Measurements from ENCODE around the gene CFAP54.

The CFAP54 gene

GRCh38 chr12:96828169-96828789 lies 338.9 kb downstream of the CFAP54 start:
- no peak overlapping the region for H3K4me3 ChIP-seq (ENCODE audit: low read depth in 1 of 2, low read length in 2 of 2)
- H3K9ac ChIP-seq (ENCODE audit: low read depth in 1 of 2, low read length in 2 of 2): no peak overlapping the region
- H3K27me3 ChIP-seq (ENCODE audit: control insufficient read depth in 1 of 2, insufficient read depth in 2 of 2, low read length in 2 of 2): no peaks in the 10 kb centered on the region
- H3K4me1 ChIP-seq (ENCODE audit: control insufficient read depth in 1 of 2, insufficient read depth in 2 of 2, low read length in 2 of 2): no peaks in the 10 kb centered on the region
- no peaks in the 10 kb centered on the region for H3K36me3 ChIP-seq (ENCODE audit: control insufficient read depth in 1 of 2, insufficient read depth in 2 of 2, low read length in 2 of 2)
- no peaks in the 10 kb centered on the region for H3K9me3 ChIP-seq (ENCODE audit: control insufficient read depth in 1 of 2, low read length in 2 of 2)
- H3K27ac ChIP-seq (ENCODE audit: low read depth, low read length): no peak overlapping the region

GRCh38 chr12:96829354-96829753 lies 340.0 kb downstream of the CFAP54 start:
- Histone ChIP-seq H3K9ac (ENCODE audit: low read depth in 1 of 2, low read length in 2 of 2) (no peak overlapping the region), H3K27ac (ENCODE audit: low read depth, low read length) (no peak overlapping the region), H3K4me1 (ENCODE audit: control insufficient read depth in 1 of 2, insufficient read depth in 2 of 2, low read length in 2 of 2) (no peaks in the 10 kb centered on the region), H3K36me3 (ENCODE audit: control insufficient read depth in 1 of 2, insufficient read depth in 2 of 2, low read length in 2 of 2) (no peaks in the 10 kb centered on the region), H3K4me3 (ENCODE audit: low read depth in 1 of 2, low read length in 2 of 2) (no peak overlapping the region), H3K9me3 (ENCODE audit: control insufficient read depth in 1 of 2, low read length in 2 of 2) (no peaks in the 10 kb centered on the region), H3K27me3 (ENCODE audit: control insufficient read depth in 1 of 2, insufficient read depth in 2 of 2, low read length in 2 of 2) (no peaks in the 10 kb centered on the region)

GRCh38 chr12:96831346-96831745 lies 342.0 kb downstream of the CFAP54 start:
- H3K27ac ChIP-seq (ENCODE audit: low read depth, low read length): no peak overlapping the region
- no peaks in the 10 kb centered on the region for H3K9me3 ChIP-seq (ENCODE audit: control insufficient read depth in 1 of 2, low read length in 2 of 2)
- no peaks in the 10 kb centered on the region for H3K27me3 ChIP-seq (ENCODE audit: control insufficient read depth in 1 of 2, insufficient read depth in 2 of 2, low read length in 2 of 2)
- H3K4me3 ChIP-seq (ENCODE audit: low read depth in 1 of 2, low read length in 2 of 2): no peak overlapping the region
- no peaks in the 10 kb centered on the region for H3K4me1 ChIP-seq (ENCODE audit: control insufficient read depth in 1 of 2, insufficient read depth in 2 of 2, low read length in 2 of 2)
- H3K36me3 ChIP-seq (ENCODE audit: control insufficient read depth in 1 of 2, insufficient read depth in 2 of 2, low read length in 2 of 2): no peaks in the 10 kb centered on the region
- no peak overlapping the region for H3K9ac ChIP-seq (ENCODE audit: low read depth in 1 of 2, low read length in 2 of 2)

GRCh38 chr12:96846293-96846692 lies 356.9 kb downstream of the CFAP54 start:
- H3K9me3 ChIP-seq (ENCODE audit: control insufficient read depth in 1 of 2, low read length in 2 of 2): no peaks in the 10 kb centered on the region
- no peak overlapping the region for H3K9ac ChIP-seq (ENCODE audit: low read depth in 1 of 2, low read length in 2 of 2)
- H3K4me1 ChIP-seq (ENCODE audit: control insufficient read depth in 1 of 2, insufficient read depth in 2 of 2, low read length in 2 of 2): no peaks in the 10 kb centered on the region
- no peaks in the 10 kb centered on the region for H3K27me3 ChIP-seq (ENCODE audit: control insufficient read depth in 1 of 2, insufficient read depth in 2 of 2, low read length in 2 of 2)
- H3K4me3 ChIP-seq (ENCODE audit: low read depth in 1 of 2, low read length in 2 of 2): no peak overlapping the region
- H3K36me3 ChIP-seq (ENCODE audit: control insufficient read depth in 1 of 2, insufficient read depth in 2 of 2, low read length in 2 of 2): no peaks in the 10 kb centered on the region
- H3K27ac ChIP-seq (ENCODE audit: low read depth, low read length): no peak overlapping the region

GRCh38 chr12:96850676-96851075 lies 361.3 kb downstream of the CFAP54 start:
- no peaks in the 10 kb centered on the region for H3K9me3 ChIP-seq (ENCODE audit: control insufficient read depth in 1 of 2, low read length in 2 of 2)
- H3K4me3 ChIP-seq (ENCODE audit: low read depth in 1 of 2, low read length in 2 of 2): no peak overlapping the region
- no peaks in the 10 kb centered on the region for H3K36me3 ChIP-seq (ENCODE audit: control insufficient read depth in 1 of 2, insufficient read depth in 2 of 2, low read length in 2 of 2)
- no peak overlapping the region for H3K27ac ChIP-seq (ENCODE audit: low read depth, low read length)
- no peaks in the 10 kb centered on the region for H3K4me1 ChIP-seq (ENCODE audit: control insufficient read depth in 1 of 2, insufficient read depth in 2 of 2, low read length in 2 of 2)
- no peak overlapping the region for H3K9ac ChIP-seq (ENCODE audit: low read depth in 1 of 2, low read length in 2 of 2)
- H3K27me3 ChIP-seq (ENCODE audit: control insufficient read depth in 1 of 2, insufficient read depth in 2 of 2, low read length in 2 of 2): no peaks in the 10 kb centered on the region

- no peaks in the 10 kb centered on the region for H3K36me3 ChIP-seq (ENCODE audit: control insufficient read depth in 1 of 2, insufficient read depth in 2 of 2, low read length in 2 of 2)
- no peak overlapping the region for H3K4me3 ChIP-seq (ENCODE audit: low read depth in 1 of 2, low read length in 2 of 2)
- no peaks in the 10 kb centered on the region for H3K4me1 ChIP-seq (ENCODE audit: control insufficient read depth in 1 of 2, insufficient read depth in 2 of 2, low read length in 2 of 2)
- no peaks in the 10 kb centered on the region for H3K27me3 ChIP-seq (ENCODE audit: control insufficient read depth in 1 of 2, insufficient read depth in 2 of 2, low read length in 2 of 2)
- no peaks in the 10 kb centered on the region for H3K9me3 ChIP-seq (ENCODE audit: control insufficient read depth in 1 of 2, low read length in 2 of 2)
- no peak overlapping the region for H3K27ac ChIP-seq (ENCODE audit: low read depth, low read length)
- H3K9ac ChIP-seq (ENCODE audit: low read depth in 1 of 2, low read length in 2 of 2): no peak overlapping the region
Measured at GRCh38 chr12:96858162-96858561, 368.8 kb downstream of the CFAP54 start.

GRCh38 chr12:96861656-96862055 lies 372.3 kb downstream of the CFAP54 start:
- Histone ChIP-seq H3K9ac (ENCODE audit: low read depth in 1 of 2, low read length in 2 of 2) (no peak overlapping the region), H3K36me3 (ENCODE audit: control insufficient read depth in 1 of 2, insufficient read depth in 2 of 2, low read length in 2 of 2) (no peaks in the 10 kb centered on the region), H3K4me1 (ENCODE audit: control insufficient read depth in 1 of 2, insufficient read depth in 2 of 2, low read length in 2 of 2) (no peaks in the 10 kb centered on the region), H3K4me3 (ENCODE audit: low read depth in 1 of 2, low read length in 2 of 2) (no peak overlapping the region), H3K27me3 (ENCODE audit: control insufficient read depth in 1 of 2, insufficient read depth in 2 of 2, low read length in 2 of 2) (no peaks in the 10 kb centered on the region), H3K9me3 (ENCODE audit: control insufficient read depth in 1 of 2, low read length in 2 of 2) (no peaks in the 10 kb centered on the region), H3K27ac (ENCODE audit: low read depth, low read length) (no peak overlapping the region)

GRCh38 chr12:96862326-96862725 lies 372.9 kb downstream of the CFAP54 start:
- H3K36me3 ChIP-seq (ENCODE audit: control insufficient read depth in 1 of 2, insufficient read depth in 2 of 2, low read length in 2 of 2): no peaks in the 10 kb centered on the region
- no peaks in the 10 kb centered on the region for H3K27me3 ChIP-seq (ENCODE audit: control insufficient read depth in 1 of 2, insufficient read depth in 2 of 2, low read length in 2 of 2)
- no peak overlapping the region for H3K27ac ChIP-seq (ENCODE audit: low read depth, low read length)
- H3K9ac ChIP-seq (ENCODE audit: low read depth in 1 of 2, low read length in 2 of 2): no peak overlapping the region
- H3K9me3 ChIP-seq (ENCODE audit: control insufficient read depth in 1 of 2, low read length in 2 of 2): no peaks in the 10 kb centered on the region
- H3K4me3 ChIP-seq (ENCODE audit: low read depth in 1 of 2, low read length in 2 of 2): no peak overlapping the region
- H3K4me1 ChIP-seq (ENCODE audit: control insufficient read depth in 1 of 2, insufficient read depth in 2 of 2, low read length in 2 of 2): no peaks in the 10 kb centered on the region

GRCh38 chr12:96864335-96864734 lies 375.0 kb downstream of the CFAP54 start:
- Histone ChIP-seq H3K4me3 (ENCODE audit: low read depth in 1 of 2, low read length in 2 of 2) (no peak overlapping the region), H3K4me1 (ENCODE audit: control insufficient read depth in 1 of 2, insufficient read depth in 2 of 2, low read length in 2 of 2) (no peaks in the 10 kb centered on the region), H3K27me3 (ENCODE audit: control insufficient read depth in 1 of 2, insufficient read depth in 2 of 2, low read length in 2 of 2) (no peaks in the 10 kb centered on the region), H3K36me3 (ENCODE audit: control insufficient read depth in 1 of 2, insufficient read depth in 2 of 2, low read length in 2 of 2) (no peaks in the 10 kb centered on the region), H3K27ac (ENCODE audit: low read depth, low read length) (no peak overlapping the region), H3K9ac (ENCODE audit: low read depth in 1 of 2, low read length in 2 of 2) (no peak overlapping the region), H3K9me3 (ENCODE audit: control insufficient read depth in 1 of 2, low read length in 2 of 2) (no peaks in the 10 kb centered on the region)

GRCh38 chr12:96866801-96867590 lies 377.6 kb downstream of the CFAP54 start:
- Histone ChIP-seq H3K9me3 (ENCODE audit: control insufficient read depth in 1 of 2, low read length in 2 of 2) (no peaks in the 10 kb centered on the region), H3K4me3 (ENCODE audit: low read depth in 1 of 2, low read length in 2 of 2) (no peak overlapping the region), H3K4me1 (ENCODE audit: control insufficient read depth in 1 of 2, insufficient read depth in 2 of 2, low read length in 2 of 2) (no peaks in the 10 kb centered on the region), H3K27me3 (ENCODE audit: control insufficient read depth in 1 of 2, insufficient read depth in 2 of 2, low read length in 2 of 2) (no peaks in the 10 kb centered on the region), H3K36me3 (ENCODE audit: control insufficient read depth in 1 of 2, insufficient read depth in 2 of 2, low read length in 2 of 2) (no peaks in the 10 kb centered on the region), H3K9ac (ENCODE audit: low read depth in 1 of 2, low read length in 2 of 2) (no peak overlapping the region), H3K27ac (ENCODE audit: low read depth, low read length) (no peak overlapping the region)
